ENCODE results near the gene PSMB5. TPM values are rescaled to one million over a fixed set of nuclear protein-coding genes. Genes with fewer than 3 reads are reported as not detected.

The PSMB5 gene
- total and polyA plus RNA-seq, 2 of the 13 experiments (the other 11 are each of a cell fraction or from before 2014, with no cell fraction given), result 705 to 871 TPM

GRCh38 chr14:23034498-23035302 lies at the start of gene PSMB5 (continued):
- TF ChIP-seq SRY (CRISPR knock-in tag; IDR thresholded peaks at IDR 0.05), result peak; percentile 96; the same call in 1 of the 2 replicates
- TF ChIP-seq ZNF747 (CRISPR knock-in tag; IDR thresholded peaks at IDR 0.05; ENCODE audit: borderline replicate concordance), result peak; percentile 65; the same call in 1 of the 2 replicates
- no peak for TF ChIP-seq RAD51 (IDR thresholded peaks at IDR 0.05; ENCODE audit: borderline replicate concordance)
- TF ChIP-seq CEBPG (CRISPR knock-in tag; IDR thresholded peaks at IDR 0.05), result peak; percentile 97
- peak; percentile 97 for TF ChIP-seq PAX8 (CRISPR knock-in tag; IDR thresholded peaks at IDR 0.05; ENCODE audit: borderline replicate concordance)
- TF ChIP-seq ZNF549 (CRISPR knock-in tag; IDR thresholded peaks at IDR 0.05), result no peak
- peak; percentile 90 for TF ChIP-seq RFXAP (CRISPR knock-in tag; IDR thresholded peaks at IDR 0.05; ENCODE audit: borderline replicate concordance)
- no peak; the same call in 1 of the 2 replicates for TF ChIP-seq CENPT (CRISPR knock-in tag; IDR thresholded peaks at IDR 0.05; ENCODE audit: low read depth)
- TF ChIP-seq GRHL1 (CRISPR knock-in tag; conservative IDR thresholded peaks at IDR 0.05), result no peak
- TF ChIP-seq NCOA1 (CRISPR knock-in tag; IDR thresholded peaks at IDR 0.05), result no peak; the same call in 1 of the 2 replicates
- TF ChIP-seq ZKSCAN1 (IDR thresholded peaks at IDR 0.05; ENCODE audit: low read length), result peak; percentile 59; the same call in 1 of the 2 replicates
- no peak for TF ChIP-seq CSRNP2 (CRISPR knock-in tag; conservative IDR thresholded peaks at IDR 0.05; ENCODE audit: low read depth)
- TF ChIP-seq PCBP1 (IDR thresholded peaks at IDR 0.05; ENCODE audit: borderline replicate concordance, low read depth, low read length), result 0 out of 2 replicates have a peak, but pooled peaks have one; percentile 75
- TF ChIP-seq CREB1 (IDR thresholded peaks at IDR 0.05), result peak; percentile 90
- TF ChIP-seq CREB1 (CRISPR knock-in tag; IDR thresholded peaks at IDR 0.05), result peak; percentile 98; the same call in 1 of the 2 replicates
- TF ChIP-seq, protein P1, sequence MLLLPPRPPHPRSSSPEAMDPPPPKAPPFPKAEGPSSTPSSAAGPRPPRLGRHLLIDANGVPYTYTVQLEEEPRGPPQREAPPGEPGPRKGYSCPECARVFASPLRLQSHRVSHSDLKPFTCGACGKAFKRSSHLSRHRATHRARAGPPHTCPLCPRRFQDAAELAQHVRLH (CRISPR knock-in tag; IDR thresholded peaks at IDR 0.05; ENCODE audit: borderline replicate concordance, low read depth), result peak; percentile 86
- TF ChIP-seq KLF11 (CRISPR knock-in tag; IDR thresholded peaks at IDR 0.05), result peak; percentile 87; the same call in 1 of the 2 replicates
- TF ChIP-seq ZNF20 (CRISPR knock-in tag; IDR thresholded peaks at IDR 0.05), result peak; percentile 96; the same call in 1 of the 2 replicates
- TF ChIP-seq ZBTB37 (CRISPR knock-in tag; IDR thresholded peaks at IDR 0.05), result peak; percentile 78
- TF ChIP-seq SMARCE1 (IDR thresholded peaks at IDR 0.05; ENCODE audit: borderline replicate concordance), result no peak; the same call in 1 of the 2 replicates
- TF ChIP-seq ZNF709 (CRISPR knock-in tag; IDR thresholded peaks at IDR 0.05), result peak; percentile 91; the same call in 1 of the 2 replicates
- TF ChIP-seq STAT6 (CRISPR knock-in tag; IDR thresholded peaks at IDR 0.05; ENCODE audit: borderline replicate concordance), result peak; percentile 71
